ENCODE measurements around the gene CPT1C. TPM values are rescaled to one million over a fixed set of nuclear protein-coding genes. Genes with fewer than 3 reads are reported as not detected.

CPT1C gene
- total and polyA plus RNA-seq, 11 donors = 1.00 to 6.0 (median 2.2) TPM

DNA sequence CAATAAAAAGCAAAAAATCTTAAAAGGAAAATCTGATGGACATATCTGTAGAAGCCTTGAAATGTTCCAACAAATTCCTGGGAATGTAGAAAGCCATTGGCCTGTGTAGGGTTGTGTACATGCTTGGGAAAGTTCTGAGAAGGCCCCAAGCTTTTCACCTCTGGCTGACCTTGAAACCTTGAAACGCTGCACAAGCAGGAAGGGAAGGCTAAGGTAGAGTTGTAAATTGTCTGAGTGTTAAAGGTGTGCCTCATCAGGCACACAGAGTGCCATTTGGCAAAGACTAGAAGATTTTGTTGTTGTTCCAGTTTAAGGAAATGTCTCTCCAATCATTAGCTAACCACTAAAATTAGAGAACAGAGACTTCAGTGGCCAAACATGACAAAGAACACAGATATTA is 61.8 kb downstream of the CPT1C start:
- intact Hi-C loops (cut with DNase I) = no loop called here
- no peak for TF ChIP-seq POLR2A (IDR thresholded peaks at IDR 0.05)
- TF ChIP-seq CTCF (IDR thresholded peaks at IDR 0.05) = no peak
- Histone ChIP-seq H3K27me3 (no peaks in the 10 kb centered on the region), H3K9me3 (peaks cover 0 to 16% (median 7%) of the 10 kb centered on the region in 12 donors), H3K36me3 (no peaks in the 10 kb centered on the region), H3K4me1 (peaks cover 0 to 5% (median 0%) of the 10 kb centered on the region in 12 donors), H3K4me3 (no peak overlapping the region), H3K27ac (no peak overlapping the region)
- ATAC-seq = no peak
- no peak for DNase-seq
- WGBS, 4 donors = 61 to 89% (median 71%) methylated on average over 1 of the region's 1 CpG

DNA sequence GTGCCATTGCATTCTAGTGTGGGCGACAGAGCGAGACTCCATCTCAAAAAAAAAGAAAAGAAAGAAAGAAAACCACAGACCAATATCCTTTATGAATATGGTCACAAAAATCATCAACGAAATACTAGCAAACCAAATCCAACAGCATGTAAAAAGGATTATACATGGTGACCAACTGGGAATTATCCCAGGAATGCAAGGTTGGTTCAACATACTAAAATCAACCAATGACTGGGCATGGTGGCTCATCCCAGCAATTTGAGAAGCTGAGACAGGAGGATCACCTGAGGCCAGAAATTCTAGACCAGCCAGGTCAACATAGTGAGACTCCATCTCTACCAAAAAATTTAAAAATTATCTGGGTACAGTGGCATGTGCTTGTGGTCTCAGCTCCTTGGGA is 65.0 kb downstream of the CPT1C start:
- Histone ChIP-seq H3K4me1 (peaks cover 0 to 5% (median 0%) of the 10 kb centered on the region in 12 donors), H3K36me3 (no peaks in the 10 kb centered on the region), H3K27ac (no peak overlapping the region), H3K27me3 (no peaks in the 10 kb centered on the region), H3K9me3 (peaks cover 0 to 16% (median 7%) of the 10 kb centered on the region in 12 donors), H3K4me3 (no peak overlapping the region)
- WGBS, 4 donors = 94 to 97% (median 95%) methylated on average over 3 of the region's 3 CpGs
- ATAC-seq (no peak), DNase-seq (no peak)
- TF ChIP-seq CTCF (IDR thresholded peaks at IDR 0.05) = no peak
- TF ChIP-seq POLR2A (IDR thresholded peaks at IDR 0.05) = no peak
- intact Hi-C loops (cut with DNase I) = no loop called here

GRCh38 chr19:49758292-49758691 is 67.4 kb downstream of the CPT1C start:
- H3K27me3 ChIP-seq = no peaks in the 10 kb centered on the region
- intact Hi-C loops (cut with DNase I) = no loop called here
- DNase-seq (no peak), ATAC-seq (peak in 2 of 4 donors; percentile 30)
- H3K36me3 ChIP-seq = no peaks in the 10 kb centered on the region
- TF ChIP-seq CTCF (IDR thresholded peaks at IDR 0.05) = no peak
- TF ChIP-seq POLR2A (IDR thresholded peaks at IDR 0.05) = no peak
- peaks cover 0 to 16% (median 7%) of the 10 kb centered on the region in 12 donors for H3K9me3 ChIP-seq
- no peak overlapping the region for H3K4me3 ChIP-seq
- H3K4me1 ChIP-seq = peaks cover 0 to 10% (median 4%) of the 10 kb centered on the region in 12 donors
- no peak overlapping the region for H3K27ac ChIP-seq
- 27 to 45% (median 35%) methylated on average over 7 of the region's 7 CpGs for WGBS, 4 donors

DNA sequence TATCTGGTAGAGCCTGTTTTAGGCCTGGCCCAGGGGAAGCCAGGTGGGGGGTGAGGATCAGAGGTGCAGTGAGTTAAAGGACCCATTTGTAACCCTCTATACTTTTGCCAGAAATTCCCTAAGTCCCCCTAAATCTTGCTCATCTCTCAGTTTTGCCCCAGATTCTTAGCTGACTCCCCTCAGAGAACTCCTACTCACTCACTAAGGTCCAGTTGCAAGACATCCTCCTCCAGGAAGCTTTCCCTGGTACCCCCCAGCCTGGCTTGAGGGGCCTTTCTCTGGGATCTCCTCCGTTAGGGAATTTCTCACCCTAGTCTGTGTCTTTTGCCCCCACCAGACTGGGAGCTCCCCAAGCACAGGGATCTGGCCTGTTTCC is 70.3 kb downstream of the CPT1C start:
- Histone ChIP-seq H3K9me3 (peaks cover 0 to 5% (median 0%) of the 10 kb centered on the region in 12 donors), H3K27me3 (no peaks in the 10 kb centered on the region), H3K4me3 (peak overlapping the region in 2 of 12 donors; percentile 14), H3K36me3 (no peaks in the 10 kb centered on the region), H3K4me1 (peaks cover 0 to 17% (median 9%) of the 10 kb centered on the region in 12 donors), H3K27ac (peak overlapping the region; percentile 11 to 88 (median 70))
- ATAC-seq (no peak), DNase-seq (no peak)
- TF ChIP-seq POLR2A (IDR thresholded peaks at IDR 0.05) (no peak), CTCF (IDR thresholded peaks at IDR 0.05) (no peak)
- intact Hi-C loops (cut with DNase I) = loop anchor here in 1 of 10 donors (5.0 kb wide), 2 partner anchors 44 to 69 kb away; partner anchors contain the start of gene CPT1C
- WGBS, 4 donors = 71 to 89% (median 80%) methylated on average over 1 of the region's 1 CpG
